Stimulated activated effector memory CD8-positive, alpha-beta T cell treated with anti-CD3 and anti-CD28 coated beads, Interleukin-12 subunit alpha, Interleukin-12 subunit beta, amount 100 ng/mL, for 72 hours (primary cell): ENCODE results near the gene MYH8.

Experiments
- ATAC-seq: fragments of 150-1000 bp; cut with Tn5 transposase; 2 replicates; pipeline ENCODE4 v1.10.0; 2021
- DNase-seq, 2 donors: peaks; one replicate each; pipeline ENCODE4 v3.0.0; 2021 to 2022; ENCODE audit warnings: low spot score in 2 of 2
- H3K27ac Mint-ChIP-seq: one replicate; pipeline ENCODE4 v1.8.0; 2022; ENCODE audit warnings: mild to moderate bottlenecking, mixed read lengths
- H3K36me3 Mint-ChIP-seq: one replicate; pipeline ENCODE4 v1.8.0; 2022; ENCODE audit warnings: mild to moderate bottlenecking, mixed read lengths
- H3K4me1 Mint-ChIP-seq: one replicate; pipeline ENCODE4 v1.8.0; 2022; ENCODE audit warnings: mixed read lengths
- H3K4me3 Mint-ChIP-seq: one replicate; pipeline ENCODE4 v1.8.0; 2022; ENCODE audit warnings: mild to moderate bottlenecking, mixed read lengths
- H3K9me3 Mint-ChIP-seq: one replicate; pipeline ENCODE4 v1.8.0; 2022; ENCODE audit warnings: mixed read lengths

The MYH8 gene

GRCh38 chr17:10349403-10349802, 72.3 kb downstream of the MYH8 start:
- Mint-ChIP-seq H3K4me1 (no peaks in the 10 kb centered on the region), H3K4me3 (no peak overlapping the region), H3K27ac (no peak overlapping the region), H3K9me3 (no peaks in the 10 kb centered on the region), H3K36me3 (no peaks in the 10 kb centered on the region)
- ATAC-seq (no peak), DNase-seq (no peak)

- DNase-seq (no peak), ATAC-seq (no peak)
- Mint-ChIP-seq H3K4me1 (no peaks in the 10 kb centered on the region), H3K36me3 (no peaks in the 10 kb centered on the region), H3K9me3 (no peaks in the 10 kb centered on the region), H3K27ac (no peak overlapping the region), H3K4me3 (no peak overlapping the region)
Measured at GRCh38 chr17:10344816-10345215, 76.9 kb downstream of the MYH8 start.
